ENCODE measurements around the gene EDN3. TPM values are rescaled to one million over a fixed set of nuclear protein-coding genes. Genes with fewer than 3 reads are reported as not detected.
A peak's percentile ranks its signal among the peaks of the same experiment; 100 is the strongest.

EDN3 gene
- total RNA-seq = 1 to 10 TPM in 3 of 4 donors, under 1 TPM in 1; 0.40 to 9.7 (median 5.5) TPM

- 2% methylated on average over 9 of the region's 77 CpGs; no CpG with 5 or more reads in 1 of the 2 donors for WGBS, 2 donors (ENCODE audit: low coverage in 1 of 2)
- H3K27ac ChIP-seq = peak within 1 kb of the TSS in 1 of 4 donors; percentile 47
- H3K9me3 ChIP-seq = no peaks in the 10 kb centered on the region
- H3K4me3 ChIP-seq = peak within 1 kb of the TSS in 1 of 2 donors; percentile 8
- peaks cover 91% of the 10 kb centered on the region for H3K27me3 ChIP-seq
- no peaks in the 10 kb centered on the region for H3K36me3 ChIP-seq
- TF ChIP-seq POLR2AphosphoS5 (IDR thresholded peaks at IDR 0.05) = no peak
- no peak for TF ChIP-seq CTCF (IDR thresholded peaks at IDR 0.05)
- TF ChIP-seq EP300 (IDR thresholded peaks at IDR 0.05) = no peak
- TF ChIP-seq POLR2A (IDR thresholded peaks at IDR 0.05) = no peak
- no peak for ATAC-seq
- H3K4me1 ChIP-seq = peaks cover 0 to 7% (median 0%) of the 10 kb centered on the region in 3 donors
Observed at GRCh38 chr20:59300333-59301081, at the start of gene EDN3. EDN3 (plus strand) TSS chr20:59300611; CDS start chr20:59300813, 202 bp downstream.

DNA sequence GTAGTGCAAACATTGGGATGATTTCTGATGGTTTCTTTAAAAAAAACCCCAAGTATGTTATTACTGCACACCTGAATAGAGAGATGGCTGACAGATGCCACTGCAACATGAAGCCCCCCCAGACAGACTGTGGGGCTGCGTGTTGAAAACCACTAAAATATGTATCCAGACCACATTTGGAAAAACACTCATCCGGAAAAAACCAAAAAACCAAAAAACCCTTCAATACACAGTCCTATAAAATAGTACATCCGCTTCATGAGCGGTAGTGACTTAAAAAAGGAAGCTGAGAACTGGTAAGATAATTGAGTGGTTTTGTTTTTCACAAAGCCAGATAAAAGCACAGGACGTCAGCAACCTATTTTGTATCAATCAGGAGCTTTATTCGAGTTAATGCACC, 47.1 kb upstream of the EDN3 start:
- H3K4me1 ChIP-seq = no peaks in the 10 kb centered on the region
- peaks cover 0 to 9% (median 0%) of the 10 kb centered on the region in 3 donors for H3K9me3 ChIP-seq
- H3K27me3 ChIP-seq = peaks cover 74% of the 10 kb centered on the region
- H3K4me3 ChIP-seq = no peak overlapping the region
- no peak for TF ChIP-seq POLR2A (IDR thresholded peaks at IDR 0.05)
- TF ChIP-seq EP300 (IDR thresholded peaks at IDR 0.05) = no peak
- TF ChIP-seq POLR2AphosphoS5 (IDR thresholded peaks at IDR 0.05) = no peak
- no peak for TF ChIP-seq CTCF (IDR thresholded peaks at IDR 0.05)
- WGBS, 2 donors (ENCODE audit: low coverage in 1 of 2) = 66 to 78% methylated on average over 5 to 6 of the region's 6 CpGs
- H3K27ac ChIP-seq = no peak overlapping the region
- H3K36me3 ChIP-seq = no peaks in the 10 kb centered on the region
- ATAC-seq = no peak

DNA sequence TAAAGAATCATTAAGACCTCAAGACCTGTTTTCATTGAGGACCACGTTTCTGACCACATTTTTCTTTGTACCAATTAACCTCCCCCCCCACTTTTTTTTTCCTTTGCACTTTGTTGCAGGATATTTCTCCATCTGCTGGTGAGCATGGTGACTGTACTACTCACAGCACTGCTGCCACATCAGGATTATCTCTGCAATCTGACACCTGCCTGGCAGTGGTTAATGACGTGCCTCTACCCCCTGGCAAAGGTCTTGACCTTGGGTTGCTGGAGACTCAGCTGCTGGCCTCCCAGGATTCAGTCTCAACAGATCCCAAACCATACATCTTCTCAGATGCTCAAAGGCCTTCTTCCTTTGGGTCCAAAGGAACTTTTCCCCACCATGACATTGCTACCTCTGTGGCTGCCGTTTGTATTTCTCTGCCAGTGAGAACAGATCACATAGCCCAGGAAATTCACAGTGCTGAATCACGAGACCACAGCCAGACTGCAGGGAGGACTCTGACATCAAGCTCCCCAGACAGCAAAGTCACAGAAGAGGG, 46.6 kb upstream of the EDN3 start:
- TF ChIP-seq POLR2A (IDR thresholded peaks at IDR 0.05) (no peak), EP300 (IDR thresholded peaks at IDR 0.05) (no peak), POLR2AphosphoS5 (IDR thresholded peaks at IDR 0.05) (no peak), CTCF (IDR thresholded peaks at IDR 0.05) (no peak)
- Histone ChIP-seq H3K9me3 (peaks cover 0 to 9% (median 0%) of the 10 kb centered on the region in 3 donors), H3K4me1 (no peaks in the 10 kb centered on the region), H3K27me3 (peaks cover 76% of the 10 kb centered on the region), H3K36me3 (no peaks in the 10 kb centered on the region), H3K27ac (no peak overlapping the region), H3K4me3 (no peak overlapping the region)
- no peak for ATAC-seq
- 7 to 19% methylated on average over 2 to 3 of the region's 4 CpGs for WGBS, 2 donors (ENCODE audit: low coverage in 1 of 2)

DNA sequence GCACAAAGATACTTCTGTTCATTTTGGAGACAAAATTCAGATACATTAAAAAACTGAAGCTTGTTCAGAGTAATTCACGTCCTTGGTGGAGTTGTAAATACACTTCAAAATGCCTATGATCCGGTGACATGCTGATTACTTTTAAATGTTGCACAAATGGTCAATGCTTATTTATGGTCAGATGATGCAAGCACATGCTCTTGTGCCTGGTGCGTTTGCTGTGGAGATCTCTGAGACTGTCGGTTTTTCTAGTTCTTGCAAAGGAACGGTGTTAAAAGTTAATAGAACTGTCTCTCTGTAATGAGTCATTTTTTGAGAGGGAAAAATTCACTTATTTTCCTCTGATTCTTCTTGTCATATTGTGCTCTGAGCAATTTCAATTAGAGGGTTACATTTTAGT, 45.2 kb upstream of the EDN3 start:
- Histone ChIP-seq H3K36me3 (no peaks in the 10 kb centered on the region), H3K9me3 (peaks cover 0 to 6% (median 0%) of the 10 kb centered on the region in 3 donors), H3K27ac (no peak overlapping the region), H3K4me3 (no peak overlapping the region), H3K27me3 (peaks cover 74% of the 10 kb centered on the region), H3K4me1 (no peaks in the 10 kb centered on the region)
- no peak for ATAC-seq
- WGBS, 2 donors (ENCODE audit: low coverage in 1 of 2) = 56 to 61% methylated on average over 3 to 5 of the region's 5 CpGs
- TF ChIP-seq EP300 (IDR thresholded peaks at IDR 0.05) (no peak), POLR2AphosphoS5 (IDR thresholded peaks at IDR 0.05) (no peak), CTCF (IDR thresholded peaks at IDR 0.05) (no peak), POLR2A (IDR thresholded peaks at IDR 0.05) (no peak)

GRCh38 chr20:59258221-59258621, 42.2 kb upstream of the EDN3 start:
- no peak for TF ChIP-seq CTCF (IDR thresholded peaks at IDR 0.05)
- TF ChIP-seq EP300 (IDR thresholded peaks at IDR 0.05) = no peak
- TF ChIP-seq POLR2AphosphoS5 (IDR thresholded peaks at IDR 0.05) = no peak
- no peak for TF ChIP-seq POLR2A (IDR thresholded peaks at IDR 0.05)
- Histone ChIP-seq H3K9me3 (no peaks in the 10 kb centered on the region), H3K4me3 (no peak overlapping the region), H3K27ac (no peak overlapping the region), H3K36me3 (no peaks in the 10 kb centered on the region), H3K4me1 (no peaks in the 10 kb centered on the region), H3K27me3 (peaks cover 85% of the 10 kb centered on the region)
- WGBS, 2 donors (ENCODE audit: low coverage in 1 of 2) = 21 to 26% methylated on average over 2 of the region's 2 CpGs
- no peak for ATAC-seq

Measured in gastroesophageal sphincter (tissue), 4 donors.